Keratinocyte (primary cell): ENCODE measurements around the gene ENPP1. TPM values are rescaled to one million over a fixed set of nuclear protein-coding genes. Genes with fewer than 3 reads are reported as not detected.

Experiments used
- DNase-seq: peaks from one replicate; pipeline ENCODE4 v3.0.0-alpha.2; 2011; ENCODE audit warnings: low read depth, missing footprints, low spot score
- FAIRE-seq: peaks from 2 replicates; lab custom pipeline; 2011; peaks lifted over from hg19 to GRCh38; lab: Jason Lieb, UNC
- H2AFZ ChIP-seq: 2 replicates; pipeline ENCODE4 v1.6.0; 2012; ENCODE audit warnings: low read length, control low read depth, inconsistent platforms; ENCODE audit not compliant: control insufficient read depth
- H3K27ac ChIP-seq: 2 replicates; pipeline ENCODE4 v1.5.1; 2011; ENCODE audit warnings: low read length; ENCODE audit not compliant: control insufficient read depth, insufficient read depth
- H3K27me3 ChIP-seq: 3 replicates; pipeline ENCODE4 v1.6.0; 2011; ENCODE audit warnings: low read length; ENCODE audit not compliant: control insufficient read depth, insufficient read depth; ENCODE audit errors: extremely low read depth
- H3K36me3 ChIP-seq, 2 experiments: 2 replicates in 1 of 2; 3 replicates in 1 of 2; pipeline ENCODE4 v1.5.1; 2011; ENCODE audit warnings: low read length in 2 of 2, mild to moderate bottlenecking in 1 of 2; ENCODE audit not compliant: control insufficient read depth in 2 of 2, insufficient read depth in 2 of 2; ENCODE audit errors: extremely low read depth in 1 of 2
- H3K4me1 ChIP-seq: 3 replicates; pipeline ENCODE4 v1.5.1; 2011; ENCODE audit warnings: low read length; ENCODE audit not compliant: control insufficient read depth, insufficient read depth; ENCODE audit errors: extremely low read depth
- H3K4me2 ChIP-seq: 3 replicates; pipeline ENCODE4 v1.6.0; 2011; ENCODE audit warnings: low read depth, low read length; ENCODE audit not compliant: control insufficient read depth, insufficient read depth; ENCODE audit errors: extremely low read depth
- H3K4me3 ChIP-seq, 3 experiments: fragments of 200-600 bp in 1 of 3; sonication (generic) in 1 of 3; 2 replicates in 2 of 3; 3 replicates in 1 of 3; pipeline ENCODE4 v1.5.1; 2011 to 2016; ENCODE audit warnings: low read length in 3 of 3, mild to moderate bottlenecking in 3 of 3, control low read depth in 2 of 3, inconsistent platforms in 1 of 3, low read depth in 1 of 3, mixed read lengths in 1 of 3, mixed run types in 1 of 3, moderate library complexity in 1 of 3; ENCODE audit not compliant: control insufficient read depth in 2 of 3, insufficient read depth in 2 of 3; ENCODE audit errors: extremely low read depth in 1 of 3
- H3K79me2 ChIP-seq: 2 replicates; pipeline ENCODE4 v1.6.0; 2012; ENCODE audit warnings: low read length; ENCODE audit not compliant: control insufficient read depth, insufficient read depth
- H3K9ac ChIP-seq: 3 replicates; pipeline ENCODE4 v1.6.0; 2011; ENCODE audit warnings: low read length; ENCODE audit not compliant: control insufficient read depth, insufficient read depth; ENCODE audit errors: extremely low read depth
- H3K9me1 ChIP-seq: 3 replicates; pipeline ENCODE4 v1.6.0; 2011; ENCODE audit warnings: low read length; ENCODE audit not compliant: control insufficient read depth, insufficient read depth; ENCODE audit errors: extremely low read depth
- H3K9me3 ChIP-seq: 2 replicates; pipeline ENCODE4 v1.5.1; 2012; ENCODE audit warnings: low read depth, low read length; ENCODE audit not compliant: control insufficient read depth
- H4K20me1 ChIP-seq: 3 replicates; pipeline ENCODE4 v1.6.0; 2011; ENCODE audit warnings: low read length; ENCODE audit not compliant: control insufficient read depth, insufficient read depth; ENCODE audit errors: extremely low read depth
- CTCF ChIP-seq, 3 experiments: IDR thresholded peaks in 1 of 3; conservative IDR thresholded peaks in 1 of 3; optimal IDR thresholded peaks in 1 of 3; 2 replicates in 2 of 3; 3 replicates in 1 of 3; pipeline versions ENCODE3 to v1.5.1; 2011; ENCODE audit warnings: low read length in 3 of 3, mild to moderate bottlenecking in 3 of 3, moderate library complexity in 2 of 3, control low read depth in 1 of 3, inconsistent platforms in 1 of 3; ENCODE audit not compliant: insufficient read depth in 2 of 3; ENCODE audit errors: extremely low read depth in 1 of 3
- EZH2 ChIP-seq: IDR thresholded peaks from one replicate; pipeline ENCODE4 v1.6.1; 2012; ENCODE audit warnings: inconsistent platforms, mild to moderate bottlenecking, low read length, moderate library complexity
- dilution Hi-C: fragments of 300-500 bp; cut with MboI; formaldehyde crosslinking; loops from one replicate; pipeline ENCODE4 v1.7.0; 2020; ENCODE audit warnings: low sequenced_read_pairs; ENCODE audit not compliant: extremely low pct_ligation_motif_present
- polyA plus RNA-seq, 5 experiments: library from polyadenylated mRNA; depleted of rRNA in 3 of 5; stranded (reverse) in 3 of 5; stranded (forward) in 1 of 5; unstranded in 1 of 5; fragments of >200 nt; gene quantifications; 1 replicate in 1 of 5; 2 replicates in 3 of 5; 3 replicates in 1 of 5; pipeline versions ENCODE4 v1.2.1 to v1.2.3, GENCODE V29; 2011 to 2012; ENCODE audit warnings: missing spikeins in 2 of 5, low read depth in 1 of 5, low replicate concordance in 1 of 5

The ENPP1 gene
- polyA plus RNA-seq, 1 donor (not counting 4 experiments of a cell fraction or from before 2014, with no cell fraction given), result 0.34 TPM

- H3K4me1 ChIP-seq, result no peaks in the 10 kb centered on the region
- TF ChIP-seq EZH2 (no peak), CTCF (optimal IDR thresholded peaks at IDR 0.05 in 1 of 3, IDR thresholded peaks at IDR 0.05 in 1 of 3, conservative IDR thresholded peaks at IDR 0.05 in 1 of 3; ENCODE audit: extremely low read depth in 1 of 3, insufficient read depth in 2 of 3, low read length in 3 of 3) (no peak)
- no peak overlapping the region for H3K9ac ChIP-seq
- no peak for FAIRE-seq
- no peak overlapping the region for H2AFZ ChIP-seq
- no peaks in the 10 kb centered on the region for H4K20me1 ChIP-seq
- H3K4me2 ChIP-seq, result no peak overlapping the region
- no peak overlapping the region for H3K27ac ChIP-seq
- dilution Hi-C loops, result no loop called here
- no peaks in the 10 kb centered on the region for H3K36me3 ChIP-seq
- no peaks in the 10 kb centered on the region for H3K9me1 ChIP-seq
- no peak for DNase-seq
- no peak overlapping the region for H3K4me3 ChIP-seq
- no peaks in the 10 kb centered on the region for H3K9me3 ChIP-seq
- H3K27me3 ChIP-seq, result no peaks in the 10 kb centered on the region
- no peaks in the 10 kb centered on the region for H3K79me2 ChIP-seq
Observed at GRCh38 chr6:131838051-131838450, 30.2 kb downstream of the ENPP1 start.

GRCh38 chr6:131839388-131839787 is 31.6 kb downstream of the ENPP1 start:
- H4K20me1 ChIP-seq, result no peaks in the 10 kb centered on the region
- no peaks in the 10 kb centered on the region for H3K79me2 ChIP-seq
- no peaks in the 10 kb centered on the region for H3K9me3 ChIP-seq
- H3K27ac ChIP-seq, result no peak overlapping the region
- no peak overlapping the region for H3K9ac ChIP-seq
- no peak overlapping the region for H3K4me2 ChIP-seq
- no peak overlapping the region for H2AFZ ChIP-seq
- no peaks in the 10 kb centered on the region for H3K9me1 ChIP-seq
- no peak for DNase-seq
- TF ChIP-seq CTCF (optimal IDR thresholded peaks at IDR 0.05 in 1 of 3, IDR thresholded peaks at IDR 0.05 in 1 of 3, conservative IDR thresholded peaks at IDR 0.05 in 1 of 3; ENCODE audit: extremely low read depth in 1 of 3, insufficient read depth in 2 of 3, low read length in 3 of 3) (no peak), EZH2 (no peak)
- H3K4me3 ChIP-seq, result no peak overlapping the region
- dilution Hi-C loops, result no loop called here
- H3K27me3 ChIP-seq, result no peaks in the 10 kb centered on the region
- no peaks in the 10 kb centered on the region for H3K4me1 ChIP-seq
- H3K36me3 ChIP-seq, result no peaks in the 10 kb centered on the region
- FAIRE-seq, result no peak
